Fibroblast of skin of scalp (primary cell): Measurements from ENCODE around the gene RPS6KB1. TPM values are rescaled to one million over a fixed set of nuclear protein-coding genes. Genes with fewer than 3 reads are reported as not detected.
"Not testable (repeated sequence)": the region's sequence is repeated elsewhere in the genome, so short reads cannot be mapped to it uniquely, and the experiment has no call there.

ENCODE experiments used
- DNase-seq: peaks from one replicate; pipeline ENCODE4 v3.0.0-alpha.2; 2013
- polyA plus RNA-seq, 2 experiments: library from polyadenylated mRNA; unstranded; fragments of 120-200 nt; gene quantifications; one replicate each; pipeline ENCODE4 v1.2.1, GENCODE V29; 2013; ENCODE audit not compliant: insufficient read length in 2 of 2

RPS6KB1 gene
- polyA plus RNA-seq (2013, experiment 1 of 2; ENCODE audit: insufficient read length) = 23.7 TPM
- polyA plus RNA-seq (2013, experiment 2 of 2; ENCODE audit: insufficient read length) = 23.6 TPM

- peak; percentile 99 for DNase-seq
These were observed at the start of gene RPS6KB1, which contains the start of gene TUBD1 for GRCh38 chr17:59892924-59893675. Gene RPS6KB1, plus strand, starts transcription at chr17:59893121. Its CDS starts 64 bp downstream, at chr17:59893185. Gene TUBD1, minus strand, starts transcription at chr17:59892943. Its CDS starts 1,941 bp downstream, at chr17:59891002.

GRCh38 chr17:59844884-59845594 is 47.9 kb upstream of the RPS6KB1 start:
- peak; percentile 61 for DNase-seq

- peak; percentile 78 for DNase-seq
These were observed 47.1 kb upstream of the RPS6KB1 start for GRCh38 chr17:59845595-59846393.

- DNase-seq = peak; percentile 73
These were observed 46.3 kb upstream of the RPS6KB1 start for GRCh38 chr17:59846394-59847165.

- DNase-seq = no peak
These were observed 44.6 kb upstream of the RPS6KB1 start for GRCh38 chr17:59848385-59848668.

GRCh38 chr17:59848778-59849177 is 44.1 kb upstream of the RPS6KB1 start:
- DNase-seq = peak; percentile 67

GRCh38 chr17:59850311-59850710 is 42.6 kb upstream of the RPS6KB1 start:
- DNase-seq = not testable (repeated sequence)

- peak; percentile 94 for DNase-seq
These were observed 41.2 kb upstream of the RPS6KB1 start for GRCh38 chr17:59851439-59852375.

GRCh38 chr17:59852847-59853167 is 40.1 kb upstream of the RPS6KB1 start:
- not testable (repeated sequence) for DNase-seq

- DNase-seq = peak; percentile 92
These were observed 39.6 kb upstream of the RPS6KB1 start for GRCh38 chr17:59853168-59853918.

- not testable (repeated sequence) for DNase-seq
These were observed 38.8 kb upstream of the RPS6KB1 start for GRCh38 chr17:59853919-59854729.

GRCh38 chr17:59856859-59857794 is 35.8 kb upstream of the RPS6KB1 start:
- DNase-seq = no peak

- DNase-seq = peak; percentile 47
These were observed 34.6 kb upstream of the RPS6KB1 start for GRCh38 chr17:59858167-59858816.

- DNase-seq = no peak
These were observed 34.0 kb upstream of the RPS6KB1 start for GRCh38 chr17:59858932-59859331.

GRCh38 chr17:59859444-59860025 is 33.4 kb upstream of the RPS6KB1 start:
- DNase-seq = peak; percentile 76

- DNase-seq = no peak
These were observed 29.3 kb upstream of the RPS6KB1 start for GRCh38 chr17:59863616-59864015.

- no peak for DNase-seq
These were observed 23.0 kb upstream of the RPS6KB1 start for GRCh38 chr17:59869941-59870218.

- DNase-seq = no peak
These were observed 22.4 kb upstream of the RPS6KB1 start for GRCh38 chr17:59870482-59870881.
